ENCODE results near the gene STAG3.
"Not testable (repeated sequence)": the region's sequence is repeated elsewhere in the genome, so short reads cannot be mapped to it uniquely, and the experiment has no call there.

STAG3 gene

GRCh38 chr7:100217934-100218333 lies 40.2 kb downstream of the STAG3 start:
- DNase-seq: peak; percentile 67

GRCh38 chr7:100219271-100219737 lies 41.6 kb downstream of the STAG3 start:
- DNase-seq: no peak

DNA sequence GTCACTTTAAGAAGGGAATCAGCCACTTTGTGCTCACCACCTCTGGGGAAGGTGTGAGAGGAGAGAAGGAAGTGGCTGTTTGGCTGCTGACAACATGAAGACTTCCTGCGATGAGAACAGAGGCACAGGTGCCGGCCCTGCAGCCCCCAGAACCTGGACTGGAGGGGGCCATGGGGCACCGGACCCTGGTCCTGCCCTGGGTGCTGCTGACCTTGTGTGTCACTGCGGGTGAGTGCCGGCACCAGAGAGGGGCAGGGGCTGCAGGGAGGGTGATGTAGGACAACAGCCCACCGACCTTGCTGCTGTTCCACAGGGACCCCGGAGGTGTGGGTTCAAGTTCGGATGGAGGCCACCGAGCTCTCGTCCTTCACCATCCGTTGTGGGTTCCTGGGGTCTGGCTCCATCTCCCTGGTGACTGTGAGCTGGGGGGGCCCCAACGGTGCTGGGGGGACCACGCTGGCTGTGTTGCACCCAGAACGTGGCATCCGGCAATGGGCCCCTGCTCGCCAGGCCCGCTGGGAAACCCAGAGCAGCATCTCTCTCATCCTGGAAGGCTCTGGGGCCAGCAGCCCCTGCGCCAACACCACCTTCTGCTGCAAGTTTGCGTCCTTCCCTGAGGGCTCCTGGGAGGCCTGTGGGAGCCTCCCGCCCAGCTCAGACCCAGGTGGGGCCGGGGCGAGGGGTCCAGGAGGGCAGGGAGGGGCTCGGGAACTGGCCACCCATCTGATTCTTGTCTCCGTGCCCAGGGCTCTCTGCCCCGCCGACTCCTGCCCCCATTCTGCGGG lies 42.3 kb downstream of the STAG3 start, which contains the start of gene PVRIG:
PVRIG (plus strand) TSS at position 149 of the 785 bp plus-strand sequence; CDS start at position 171, 22 bp downstream.
- DNase-seq: not testable (repeated sequence)

- DNase-seq: no peak
Measured at GRCh38 chr7:100220586-100221230, 43.0 kb downstream of the STAG3 start.

GRCh38 chr7:100221231-100221718 lies 43.6 kb downstream of the STAG3 start:
- no peak for DNase-seq

GRCh38 chr7:100221767-100222444 lies 44.2 kb downstream of the STAG3 start:
- DNase-seq: no peak

- DNase-seq: no peak
Measured at GRCh38 chr7:100222445-100223132, 44.9 kb downstream of the STAG3 start.

DNA sequence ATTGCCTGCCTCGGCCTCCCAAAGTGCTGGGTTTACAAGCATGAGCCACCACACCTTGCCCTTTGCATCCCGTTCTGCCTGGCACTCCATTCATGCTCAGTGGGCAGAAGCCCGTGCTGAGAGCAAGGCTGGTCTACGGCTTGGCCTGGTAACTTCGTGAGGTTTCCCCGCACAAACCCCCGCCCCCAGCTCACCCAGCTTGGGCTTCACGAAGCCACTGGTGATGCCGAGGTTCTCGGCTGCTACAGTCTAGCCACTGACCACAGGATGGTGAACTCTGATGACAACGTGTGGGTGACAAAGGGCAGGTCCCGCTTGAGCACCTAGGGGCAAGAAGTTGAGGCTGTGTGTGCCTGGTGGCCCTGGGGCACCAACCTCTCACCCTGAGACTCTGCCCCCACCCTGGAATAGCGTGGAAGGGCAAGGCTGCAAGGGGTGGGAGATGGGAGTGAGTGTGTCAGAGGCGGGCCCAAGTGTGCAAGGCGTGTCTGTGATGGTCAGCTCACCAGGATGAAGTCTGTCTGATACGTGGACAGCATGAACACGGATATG lies 45.7 kb downstream of the STAG3 start:
- DNase-seq: not testable (repeated sequence)

- DNase-seq: not testable (repeated sequence)
Measured at GRCh38 chr7:100224891-100225290, 47.2 kb downstream of the STAG3 start.

GRCh38 chr7:100234660-100235317 lies 57.1 kb downstream of the STAG3 start:
- DNase-seq: not testable (repeated sequence)

GRCh38 chr7:100239975-100240374 lies 62.3 kb downstream of the STAG3 start:
- DNase-seq: not testable (repeated sequence)

GRCh38 chr7:100243385-100243784 lies 65.7 kb downstream of the STAG3 start:
- peak; percentile 41 for DNase-seq

DNA sequence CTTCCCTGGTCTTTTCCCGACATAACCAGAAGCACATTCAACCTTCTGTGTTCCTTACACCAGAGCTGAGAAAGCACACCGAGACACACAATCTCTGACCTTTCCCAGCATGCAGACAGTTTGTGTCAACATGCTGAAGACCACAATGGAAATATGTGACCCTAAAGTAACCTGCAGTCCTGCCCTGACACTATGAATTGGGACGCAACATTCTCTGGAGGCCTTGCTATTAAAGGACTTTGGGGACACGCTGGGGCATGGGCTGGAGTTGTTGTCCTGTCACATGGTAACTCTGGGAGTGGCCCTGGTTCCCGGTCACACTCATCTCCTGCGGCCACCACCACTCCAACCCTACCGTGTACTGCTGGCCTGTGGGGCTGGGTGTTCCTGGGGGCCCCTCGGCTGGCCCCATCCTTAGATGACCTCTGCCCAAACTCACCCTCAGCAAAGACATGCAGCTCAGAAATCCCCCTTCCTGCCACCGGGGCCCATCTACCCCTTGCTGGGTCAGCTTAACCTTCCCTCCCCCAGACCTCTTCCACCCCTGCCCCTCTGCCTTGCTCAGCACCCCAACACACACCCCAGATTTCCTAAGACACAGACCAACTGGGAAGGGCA lies 67.4 kb downstream of the STAG3 start:
- not testable (repeated sequence) for DNase-seq

DNA sequence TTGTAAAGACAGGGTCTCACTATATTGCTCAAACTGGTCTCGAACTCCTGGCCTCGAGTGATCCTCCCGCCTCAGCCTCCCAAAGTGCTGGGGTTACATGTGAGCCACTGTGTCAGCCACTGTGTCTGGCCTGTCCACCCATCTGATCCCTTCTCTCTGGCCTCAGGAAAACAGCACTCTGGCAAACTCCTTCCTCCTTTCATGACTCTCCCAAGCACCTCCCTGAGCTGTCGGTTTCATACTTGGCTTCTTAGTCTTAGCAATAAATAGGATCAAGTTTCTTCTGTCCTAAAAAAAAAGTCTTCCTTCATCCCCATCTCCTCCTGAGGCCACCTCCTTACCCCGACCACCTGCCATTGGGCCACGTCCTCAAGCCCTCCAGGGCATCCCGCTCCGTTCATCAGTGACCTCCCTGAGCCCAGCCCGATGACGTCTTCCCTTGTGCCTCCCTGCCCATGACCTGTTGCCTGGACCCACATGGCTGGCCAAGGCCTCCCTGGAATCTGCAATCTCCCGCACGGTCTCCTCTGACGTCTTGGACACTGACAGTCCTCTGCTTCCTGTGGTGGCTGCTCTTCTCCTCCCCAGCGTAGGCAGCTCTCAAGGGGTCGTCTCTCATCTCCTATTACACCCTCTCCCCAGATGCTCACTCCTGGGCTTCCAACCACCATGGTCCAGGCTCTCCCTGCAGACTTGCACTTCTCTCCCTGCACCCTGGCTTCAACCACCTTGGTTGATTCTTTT lies 68.6 kb downstream of the STAG3 start:
- peak; percentile 44 for DNase-seq

- not testable (repeated sequence) for DNase-seq
Measured at GRCh38 chr7:100246865-100247137, 69.1 kb downstream of the STAG3 start.

GRCh38 chr7:100247152-100247757 lies 69.5 kb downstream of the STAG3 start:
- DNase-seq: peak; percentile 97

DNA sequence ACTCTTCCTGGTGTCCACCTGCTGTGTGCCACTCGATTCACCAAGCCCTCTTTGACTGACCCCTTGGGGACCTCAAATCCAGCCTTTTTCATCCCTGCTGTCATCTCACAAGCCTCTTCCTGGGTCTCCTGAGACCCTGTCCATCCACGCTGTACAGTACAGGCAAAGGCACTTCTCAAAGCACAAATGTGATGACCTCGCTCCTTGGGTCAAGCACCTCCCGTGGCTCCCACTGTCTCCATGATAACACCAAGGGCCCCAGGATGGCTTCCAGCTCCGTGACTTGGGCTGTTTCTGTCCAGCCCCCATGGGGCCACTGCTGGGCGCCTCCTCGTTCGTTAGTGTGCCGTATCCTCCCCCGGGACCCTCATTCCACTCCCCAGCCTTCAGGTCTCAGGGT lies 70.8 kb downstream of the STAG3 start:
- DNase-seq: no peak

DNA sequence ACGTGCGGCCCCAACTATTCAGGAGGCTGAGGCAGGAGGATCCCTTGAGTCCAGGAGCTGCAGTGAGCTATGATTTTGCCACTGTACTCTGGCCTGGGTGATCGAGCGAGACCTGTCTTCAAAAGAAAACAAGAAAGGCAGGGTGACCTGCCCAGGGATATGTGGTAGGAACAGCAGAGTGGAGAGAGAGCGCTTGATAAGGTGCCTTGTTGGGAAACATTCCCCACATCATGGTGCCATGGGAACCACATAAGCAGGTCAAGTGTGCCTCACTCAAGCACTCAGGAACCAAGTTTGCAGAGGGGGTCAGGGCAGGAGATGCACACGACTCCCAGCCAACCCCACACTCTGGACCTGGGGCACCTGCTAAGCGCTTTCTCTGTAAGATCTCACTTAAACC lies 79.3 kb downstream of the STAG3 start:
- DNase-seq: no peak

DNA sequence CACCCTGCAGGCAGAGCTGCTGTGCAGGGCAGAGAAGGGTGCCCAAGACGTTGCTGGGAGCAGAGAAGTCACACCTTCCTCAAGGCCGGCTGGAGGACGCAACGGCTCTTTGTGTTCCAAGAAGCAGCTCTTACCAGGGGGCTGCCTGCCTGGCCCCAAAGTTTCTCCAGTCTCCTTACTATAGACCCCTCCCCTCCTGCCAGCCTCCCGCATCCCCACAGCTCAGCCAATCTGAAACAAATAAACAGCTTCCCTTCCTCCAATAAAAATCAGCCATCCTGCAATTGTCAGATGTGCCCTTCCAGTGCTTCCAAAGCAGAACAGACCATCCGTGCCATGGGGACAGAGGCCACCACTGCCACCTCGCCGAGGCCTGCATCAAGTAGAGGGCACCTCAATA lies 82.3 kb downstream of the STAG3 start:
- DNase-seq: not testable (repeated sequence)

DNA sequence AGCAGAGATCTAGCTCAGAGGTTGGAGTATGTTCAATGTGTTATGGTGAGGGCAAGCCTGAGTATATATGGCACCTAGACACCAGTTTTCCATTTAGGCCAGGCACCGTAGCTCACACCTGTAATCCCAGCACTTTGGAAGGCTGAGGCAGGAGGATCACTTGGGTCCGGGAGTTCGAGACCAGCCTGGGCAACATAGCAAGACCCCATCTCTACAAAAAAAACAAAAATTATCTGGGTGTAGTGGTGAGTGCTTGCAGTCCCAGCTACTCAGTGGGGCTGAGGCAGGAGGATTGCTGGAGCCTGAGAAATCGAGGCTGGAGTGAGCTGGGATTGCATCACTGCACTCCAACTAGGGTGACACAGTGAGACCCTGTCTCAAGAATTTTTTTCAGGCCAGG lies 85.2 kb downstream of the STAG3 start:
- DNase-seq: not testable (repeated sequence)
